Fibroblast of the aortic adventitia (primary cell): ENCODE data around the gene VWA8. TPM values are rescaled to one million over a fixed set of nuclear protein-coding genes. Genes with fewer than 3 reads are reported as not detected.

Experiments
- DNase-seq: peaks from one replicate; pipeline ENCODE4 v3.0.0-alpha.2; 2010; ENCODE audit warnings: low read depth
- H3K4me3 ChIP-seq: 2 replicates; pipeline ENCODE4 v1.5.1; 2011; ENCODE audit warnings: low read depth, mild to moderate bottlenecking, control low read depth, low read length, moderate library complexity
- CTCF ChIP-seq: IDR thresholded peaks from 2 replicates; pipeline ENCODE4 v1.5.1; 2011; ENCODE audit warnings: mild to moderate bottlenecking, low read length, control low read depth, inconsistent platforms; ENCODE audit not compliant: insufficient read depth
- total RNA-seq: library from RNA; depleted of rRNA; stranded (reverse); fragments of >200 nt; gene quantifications from 2 replicates; pipeline ENCODE4 v1.2.3, GENCODE V29; 2012; ENCODE audit warnings: low replicate concordance

VWA8 gene
- total RNA-seq, 1 donor: 27.2 TPM

- no peak overlapping the region for H3K4me3 ChIP-seq
- DNase-seq: no peak
- TF ChIP-seq CTCF: no peak
These were observed 16.7 kb downstream of the VWA8 start for GRCh38 chr13:41944229-41944628.

GRCh38 chr13:41942462-41943094, 18.3 kb downstream of the VWA8 start:
- no peak overlapping the region for H3K4me3 ChIP-seq
- TF ChIP-seq CTCF: peak; percentile 63
- DNase-seq: peak; percentile 69

- no peak for TF ChIP-seq CTCF
- no peak overlapping the region for H3K4me3 ChIP-seq
- no peak for DNase-seq
These were observed 19.7 kb downstream of the VWA8 start for GRCh38 chr13:41941174-41941573.

GRCh38 chr13:41939398-41939797, 21.5 kb downstream of the VWA8 start:
- H3K4me3 ChIP-seq: no peak overlapping the region
- no peak for DNase-seq
- no peak for TF ChIP-seq CTCF

- no peak overlapping the region for H3K4me3 ChIP-seq
- DNase-seq: no peak
- TF ChIP-seq CTCF: no peak
These were observed 22.0 kb downstream of the VWA8 start for GRCh38 chr13:41938918-41939317.

GRCh38 chr13:41937388-41937787, 23.5 kb downstream of the VWA8 start:
- no peak for DNase-seq
- no peak overlapping the region for H3K4me3 ChIP-seq
- no peak for TF ChIP-seq CTCF

GRCh38 chr13:41935501-41935900, 25.4 kb downstream of the VWA8 start:
- no peak for TF ChIP-seq CTCF
- DNase-seq: no peak
- no peak overlapping the region for H3K4me3 ChIP-seq
